ENCODE data around the gene THRB.

The THRB gene

GRCh38 chr3:24291646-24292045, 203.0 kb downstream of the THRB start:
- H3K4me3 ChIP-seq (ENCODE audit: control insufficient read depth, low read depth, low read length), result no peak overlapping the region
- TF ChIP-seq CTCF (IDR thresholded peaks at IDR 0.05; ENCODE audit: control insufficient read depth, insufficient read depth, low read depth, low read length, missing control alignments), result no peak
- no peak for DNase-seq (ENCODE audit: low read depth)

GRCh38 chr3:24290596-24290995, 204.1 kb downstream of the THRB start:
- H3K4me3 ChIP-seq (ENCODE audit: control insufficient read depth, low read depth, low read length), result no peak overlapping the region
- no peak for DNase-seq (ENCODE audit: low read depth)
- no peak for TF ChIP-seq CTCF (IDR thresholded peaks at IDR 0.05; ENCODE audit: control insufficient read depth, insufficient read depth, low read depth, low read length, missing control alignments)

- no peak for DNase-seq (ENCODE audit: low read depth)
- no peak for TF ChIP-seq CTCF (IDR thresholded peaks at IDR 0.05; ENCODE audit: control insufficient read depth, insufficient read depth, low read depth, low read length, missing control alignments)
- no peak overlapping the region for H3K4me3 ChIP-seq (ENCODE audit: control insufficient read depth, low read depth, low read length)
Observed at GRCh38 chr3:24288496-24289236, 206.0 kb downstream of the THRB start.

- no peak for DNase-seq (ENCODE audit: low read depth)
- TF ChIP-seq CTCF (IDR thresholded peaks at IDR 0.05; ENCODE audit: control insufficient read depth, insufficient read depth, low read depth, low read length, missing control alignments), result no peak
Observed at GRCh38 chr3:24287755-24288450, 206.7 kb downstream of the THRB start.

GRCh38 chr3:24286405-24286804, 208.2 kb downstream of the THRB start:
- no peak overlapping the region for H3K4me3 ChIP-seq (ENCODE audit: control insufficient read depth, low read depth, low read length)
- no peak for DNase-seq (ENCODE audit: low read depth)
- no peak for TF ChIP-seq CTCF (IDR thresholded peaks at IDR 0.05; ENCODE audit: control insufficient read depth, insufficient read depth, low read depth, low read length, missing control alignments)

More at GRCh38 chr3:24287755-24288450, 206.7 kb downstream of the THRB start:
- no peak overlapping the region for H3K4me3 ChIP-seq (ENCODE audit: control insufficient read depth, low read depth, low read length)

- TF ChIP-seq CTCF (IDR thresholded peaks at IDR 0.05; ENCODE audit: control insufficient read depth, insufficient read depth, low read depth, low read length, missing control alignments), result no peak
- no peak for DNase-seq (ENCODE audit: low read depth)
- H3K4me3 ChIP-seq (ENCODE audit: control insufficient read depth, low read depth, low read length), result no peak overlapping the region
Observed at GRCh38 chr3:24278543-24278942, 216.1 kb downstream of the THRB start.
